ENCODE results near the gene PATJ. TPM values are rescaled to one million over a fixed set of nuclear protein-coding genes. Genes with fewer than 3 reads are reported as not detected.

The PATJ gene
- total RNA-seq, 1 experiment from 2014 or later: 47.3 TPM

DNA sequence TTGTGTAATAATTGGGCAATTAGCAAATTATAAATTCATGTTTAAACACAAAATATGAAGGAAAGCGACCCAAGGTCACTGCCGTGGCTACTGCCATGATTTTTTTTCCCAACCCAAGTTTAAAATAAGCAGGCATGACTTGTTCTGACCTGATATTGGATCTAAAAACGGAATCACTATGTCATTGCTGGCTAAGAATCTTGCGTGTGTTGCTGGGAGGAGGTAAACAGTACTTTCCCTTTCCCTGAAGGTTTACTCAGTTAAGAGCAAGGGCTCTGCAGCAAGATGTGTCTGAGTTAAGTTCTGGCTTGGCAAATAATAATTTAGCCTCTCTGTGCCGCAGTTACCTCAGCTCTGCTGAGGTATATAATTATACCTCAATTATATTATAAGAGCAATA, 326.7 kb downstream of the PATJ start:
- Histone ChIP-seq H3K56ac (ENCODE audit: insufficient read length, low read depth, low read length) (no peak overlapping the region), H3K4ac (ENCODE audit: low read depth, low read length) (no peak overlapping the region), H3K27me3 (ENCODE audit: insufficient read depth, low read length) (no peaks in the 10 kb centered on the region), H2AK5ac (ENCODE audit: insufficient read length, low read length) (no peak overlapping the region), H3K23ac (ENCODE audit: insufficient read length, low read depth, low read length) (no peak overlapping the region), H3K23me2 (ENCODE audit: insufficient read length, low read depth, low read length, poor library complexity, severe bottlenecking) (no peaks in the 10 kb centered on the region), H3T11ph (ENCODE audit: low read length) (no peak overlapping the region), H2BK15ac (ENCODE audit: low read depth, low read length) (no peak overlapping the region), H3K9ac (ENCODE audit: extremely low read depth, insufficient read length, low read length) (no peak overlapping the region), H3K79me2 (ENCODE audit: insufficient read depth, low read length) (no peaks in the 10 kb centered on the region; the same call in 1 of the 2 replicates), H3K79me1 (ENCODE audit: insufficient read depth, low read depth, low read length, poor library complexity, severe bottlenecking) (no peaks in the 10 kb centered on the region), H3K27ac (ENCODE audit: insufficient read length, low read depth, low read length) (no peak overlapping the region), H3K9me3 (ENCODE audit: control insufficient read depth, low read depth, low read length) (peaks cover 5% of the 10 kb centered on the region), H2BK5ac (ENCODE audit: insufficient read length, low read length) (no peak overlapping the region), H3K4me1 (ENCODE audit: insufficient read depth, low read length) (no peaks in the 10 kb centered on the region), H2BK20ac (ENCODE audit: low read depth, low read length, poor library complexity, severe bottlenecking) (no peak overlapping the region), H2BK12ac (ENCODE audit: insufficient read length, low read depth, low read length) (no peak overlapping the region), H3K14ac (ENCODE audit: insufficient read depth, low read length) (no peak overlapping the region), H3K4me2 (ENCODE audit: insufficient read depth, insufficient read length, low read length) (no peak overlapping the region), H3K18ac (ENCODE audit: insufficient read length, low read depth, low read length) (no peak overlapping the region), H4K20me1 (ENCODE audit: control insufficient read depth, insufficient read depth, insufficient read length) (no peaks in the 10 kb centered on the region), H2AFZ (ENCODE audit: low read length) (no peak overlapping the region), H4K8ac (replicated peaks; ENCODE audit: insufficient read length, low read depth, low read length) (no peak overlapping the region), H4K91ac (ENCODE audit: insufficient read length, low read depth, low read length) (no peak overlapping the region), H4K5ac (ENCODE audit: insufficient read length, low read depth, low read length) (no peak overlapping the region), H2BK120ac (ENCODE audit: low read depth, low read length, poor library complexity, severe bottlenecking) (no peak overlapping the region)
- TF ChIP-seq, protein P1, sequence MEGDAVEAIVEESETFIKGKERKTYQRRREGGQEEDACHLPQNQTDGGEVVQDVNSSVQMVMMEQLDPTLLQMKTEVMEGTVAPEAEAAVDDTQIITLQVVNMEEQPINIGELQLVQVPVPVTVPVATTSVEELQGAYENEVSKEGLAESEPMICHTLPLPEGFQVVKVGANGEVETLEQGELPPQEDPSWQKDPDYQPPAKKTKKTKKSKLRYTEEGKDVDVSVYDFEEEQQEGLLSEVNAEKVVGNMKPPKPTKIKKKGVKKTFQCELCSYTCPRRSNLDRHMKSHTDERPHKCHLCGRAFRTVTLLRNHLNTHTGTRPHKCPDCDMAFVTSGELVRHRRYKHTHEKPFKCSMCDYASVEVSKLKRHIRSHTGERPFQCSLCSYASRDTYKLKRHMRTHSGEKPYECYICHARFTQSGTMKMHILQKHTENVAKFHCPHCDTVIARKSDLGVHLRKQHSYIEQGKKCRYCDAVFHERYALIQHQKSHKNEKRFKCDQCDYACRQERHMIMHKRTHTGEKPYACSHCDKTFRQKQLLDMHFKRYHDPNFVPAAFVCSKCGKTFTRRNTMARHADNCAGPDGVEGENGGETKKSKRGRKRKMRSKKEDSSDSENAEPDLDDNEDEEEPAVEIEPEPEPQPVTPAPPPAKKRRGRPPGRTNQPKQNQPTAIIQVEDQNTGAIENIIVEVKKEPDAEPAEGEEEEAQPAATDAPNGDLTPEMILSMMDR (conservative IDR thresholded peaks at IDR 0.05): no peak
- WGBS (ENCODE audit: extremely low coverage, insufficient read length, low lambda C conversion rate): no CpG with 5 or more reads among the region's 5 CpGs
- Mint-ChIP-seq H3K9me3 (peaks cover 6 to 16% of the 10 kb centered on the region in 2 experiments), H3K27me3 (ENCODE audit: low read depth) (no peaks in the 10 kb centered on the region), H3K27ac (no peak overlapping the region), H3K4me3 (no peak overlapping the region), H3K4me1 (peaks cover 0 to 9% of the 10 kb centered on the region in 2 experiments; a peak in 3 of 4 replicates), H3K36me3 (ENCODE audit: insufficient read depth in 1 of 3, low read depth in 3 of 3) (peaks cover 15 to 22% (median 20%) of the 10 kb centered on the region in 3 experiments)
- no peak for DNase-seq

Data from H9 (cell line).